GM18511 (cell line): Measurements from ENCODE around the gene IGF1R.

ENCODE experiments used
- ATAC-seq: cut with Tn5 transposase; IDR thresholded peaks from one replicate; pipeline ENCODE4 v1.9.1; 2021; ENCODE audit warnings: mild to moderate bottlenecking, moderate library complexity; ENCODE audit not compliant: unreplicated experiment

IGF1R gene

GRCh38 chr15:98792117-98792516, 143.8 kb downstream of the IGF1R start:
- ATAC-seq = no peak

- ATAC-seq = no peak
Observed at GRCh38 chr15:98794211-98794610, 145.9 kb downstream of the IGF1R start.

GRCh38 chr15:98794748-98795147, 146.4 kb downstream of the IGF1R start:
- no peak for ATAC-seq

- ATAC-seq = no peak
Observed at GRCh38 chr15:98795980-98796379, 147.6 kb downstream of the IGF1R start.

- ATAC-seq = no peak
Observed at GRCh38 chr15:98796685-98797357, 148.5 kb downstream of the IGF1R start.

GRCh38 chr15:98798375-98798893, 150.1 kb downstream of the IGF1R start:
- no peak for ATAC-seq

- ATAC-seq = no peak
Observed at GRCh38 chr15:98799461-98800390, 151.4 kb downstream of the IGF1R start.

GRCh38 chr15:98800437-98801233, 152.3 kb downstream of the IGF1R start:
- no peak for ATAC-seq

- ATAC-seq = no peak
Observed at GRCh38 chr15:98801234-98801561, 152.9 kb downstream of the IGF1R start.

GRCh38 chr15:98802187-98802586, 153.8 kb downstream of the IGF1R start:
- ATAC-seq = no peak

- no peak for ATAC-seq
Observed at GRCh38 chr15:98803228-98804056, 155.1 kb downstream of the IGF1R start.

GRCh38 chr15:98804057-98804380, 155.7 kb downstream of the IGF1R start:
- no peak for ATAC-seq

GRCh38 chr15:98805434-98806274, 157.3 kb downstream of the IGF1R start:
- no peak for ATAC-seq

GRCh38 chr15:98806275-98806895, 158.0 kb downstream of the IGF1R start:
- ATAC-seq = no peak

- ATAC-seq = no peak
Observed at GRCh38 chr15:98807262-98807661, 158.9 kb downstream of the IGF1R start.

GRCh38 chr15:98809273-98809672, 160.9 kb downstream of the IGF1R start:
- no peak for ATAC-seq

GRCh38 chr15:98812716-98813446, 164.5 kb downstream of the IGF1R start:
- ATAC-seq = no peak

- no peak for ATAC-seq
Observed at GRCh38 chr15:98813951-98814350, 165.6 kb downstream of the IGF1R start.
